Suprapubic skin (tissue), 4 donors: ENCODE measurements around the gene RGS6. TPM values are rescaled to one million over a fixed set of nuclear protein-coding genes. Genes with fewer than 3 reads are reported as not detected.

Experiments
- DNase-seq, 2 donors: peaks; one replicate each; pipeline ENCODE4 v3.0.0-alpha.2; 2019; ENCODE audit warnings: low spot score in 2 of 2
- H3K27ac ChIP-seq: fragments of 200-600 bp; sonication (generic); one replicate; pipeline ENCODE4 v1.5.1; 2019
- H3K27me3 ChIP-seq: fragments of 200-600 bp; sonication (generic); one replicate; pipeline ENCODE4 v1.5.1; 2019
- H3K36me3 ChIP-seq: fragments of 200-600 bp; sonication (generic); one replicate; pipeline ENCODE4 v1.5.1; 2019
- H3K4me1 ChIP-seq: fragments of 200-600 bp; sonication (generic); one replicate; pipeline ENCODE4 v1.5.1; 2019
- H3K4me3 ChIP-seq: fragments of 200-600 bp; sonication (generic); one replicate; pipeline ENCODE4 v1.5.1; 2019; ENCODE audit warnings: mild to moderate bottlenecking
- H3K9me3 ChIP-seq: fragments of 200-600 bp; sonication (generic); one replicate; pipeline ENCODE4 v1.5.1; 2019
- CTCF ChIP-seq, 2 donors: fragments of 200-600 bp in 1 of 2; fragments of 450-650 bp in 1 of 2; sonication (generic) in 1 of 2; IDR thresholded peaks; one replicate each; pipeline ENCODE4 v1.5.1; 2016 to 2019; ENCODE audit warnings: antibody characterized with exemption in 2 of 2, mild to moderate bottlenecking in 1 of 2, moderate library complexity in 1 of 2
- EP300 ChIP-seq: sonication (generic); formaldehyde crosslinking; IDR thresholded peaks from one replicate; pipeline ENCODE4 v1.6.1; 2017; ENCODE audit warnings: antibody characterized with exemption
- POLR2A ChIP-seq, 2 donors: fragments of 450-650 bp; IDR thresholded peaks; one replicate each; pipeline ENCODE4 v1.6.1; 2017; ENCODE audit warnings: antibody characterized with exemption in 2 of 2, mild to moderate bottlenecking in 2 of 2, moderate library complexity in 2 of 2
- POLR2AphosphoS5 ChIP-seq, 3 donors: sonication (generic); formaldehyde crosslinking; IDR thresholded peaks; one replicate each; pipeline ENCODE4 v1.6.1; 2017; ENCODE audit warnings: antibody characterized with exemption in 3 of 3
- WGBS: methylation state at CpG from one replicate; pipeline ENCODE4 v1.1.5; 2018; 5-methylcytosine and 5-hydroxymethylcytosine counted together
- total RNA-seq, 4 donors: library from RNA; depleted of rRNA; stranded (reverse); fragments of >200 nt; gene quantifications; one replicate each; pipeline ENCODE4 v1.1.0, GENCODE V29; 2016

The RGS6 gene
- total RNA-seq, 4 donors from 2014 or later: 0.08 to 4.4 (median 1.0) TPM

DNA sequence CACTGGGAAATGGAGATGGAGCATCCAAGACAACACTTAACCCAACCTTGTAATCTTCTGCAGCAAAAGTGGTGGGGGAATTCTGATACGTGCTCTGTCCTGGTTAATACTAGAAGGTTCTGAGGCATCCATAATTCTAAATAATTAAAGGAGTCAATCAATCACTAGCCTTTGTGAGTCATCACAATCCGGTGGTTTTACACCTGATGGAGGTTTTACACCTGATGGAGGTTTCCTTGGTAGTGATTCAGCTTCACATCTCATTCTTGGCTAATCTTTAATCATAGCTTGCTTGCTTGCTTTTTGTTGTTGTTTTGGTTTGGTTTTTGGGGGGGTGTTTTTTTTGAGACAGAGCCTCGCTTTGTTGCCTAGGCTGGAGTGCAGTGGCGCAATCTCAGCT lies 618.3 kb downstream of the RGS6 start:
- Histone ChIP-seq H3K9me3 (no peaks in the 10 kb centered on the region), H3K4me3 (no peak overlapping the region), H3K4me1 (peaks cover under 1% of the 10 kb centered on the region), H3K27me3 (peaks cover 15% of the 10 kb centered on the region), H3K27ac (no peak overlapping the region), H3K36me3 (no peaks in the 10 kb centered on the region)
- WGBS: 81% methylated on average over 4 of the region's 4 CpGs
- TF ChIP-seq CTCF (IDR thresholded peaks at IDR 0.05) (no peak), POLR2AphosphoS5 (IDR thresholded peaks at IDR 0.05) (no peak), EP300 (no peak), POLR2A (IDR thresholded peaks at IDR 0.05) (no peak)
- DNase-seq: no peak

- no peak overlapping the region for H3K27ac ChIP-seq
- no peak for TF ChIP-seq POLR2AphosphoS5 (IDR thresholded peaks at IDR 0.05)
- no peak for TF ChIP-seq EP300
- no peak for TF ChIP-seq CTCF (IDR thresholded peaks at IDR 0.05)
- no peak for TF ChIP-seq POLR2A (IDR thresholded peaks at IDR 0.05)
- WGBS: 71% methylated on average over 5 of the region's 5 CpGs
These were observed 620.0 kb downstream of the RGS6 start for GRCh38 chr14:72552236-72552635.

DNA sequence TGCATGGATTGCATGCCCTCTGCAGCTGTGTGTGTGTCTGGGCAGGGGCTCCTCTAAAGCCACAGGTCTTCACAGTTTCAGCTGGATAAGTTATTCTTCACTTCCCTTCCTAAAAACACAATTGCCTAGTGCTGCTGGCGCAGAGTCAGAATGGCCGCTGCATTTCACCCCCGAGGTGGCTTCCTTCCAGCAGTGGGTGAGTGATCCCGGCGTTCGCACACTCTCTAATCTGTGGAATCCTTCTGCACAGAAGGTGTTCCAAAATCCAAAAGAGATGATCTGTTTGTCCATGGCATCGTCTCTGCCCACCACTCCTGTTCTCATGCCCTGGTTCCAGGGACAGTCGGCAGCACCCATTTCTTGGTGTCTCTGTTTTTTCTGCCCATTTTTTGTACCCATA lies 620.9 kb downstream of the RGS6 start:
- Histone ChIP-seq H3K9me3 (no peaks in the 10 kb centered on the region), H3K27ac (no peak overlapping the region), H3K4me3 (no peak overlapping the region), H3K36me3 (no peaks in the 10 kb centered on the region), H3K4me1 (no peaks in the 10 kb centered on the region), H3K27me3 (peaks cover 18% of the 10 kb centered on the region)
- WGBS: 61% methylated on average over 8 of the region's 8 CpGs
- no peak for DNase-seq
- TF ChIP-seq CTCF (IDR thresholded peaks at IDR 0.05): no peak

More at GRCh38 chr14:72552236-72552635, 620.0 kb downstream of the RGS6 start:
- DNase-seq: no peak
- H3K9me3 ChIP-seq: no peaks in the 10 kb centered on the region
- no peaks in the 10 kb centered on the region for H3K4me1 ChIP-seq
- H3K27me3 ChIP-seq: peaks cover 15% of the 10 kb centered on the region
- H3K36me3 ChIP-seq: no peaks in the 10 kb centered on the region
- H3K4me3 ChIP-seq: no peak overlapping the region

GRCh38 chr14:72553656-72554055 lies 621.4 kb downstream of the RGS6 start:
- Histone ChIP-seq H3K9me3 (no peaks in the 10 kb centered on the region), H3K27me3 (peaks cover 18% of the 10 kb centered on the region), H3K27ac (no peak overlapping the region), H3K4me3 (no peak overlapping the region), H3K4me1 (no peaks in the 10 kb centered on the region), H3K36me3 (no peaks in the 10 kb centered on the region)
- 43% methylated on average over 5 of the region's 5 CpGs for WGBS
- no peak for DNase-seq
- TF ChIP-seq POLR2AphosphoS5 (IDR thresholded peaks at IDR 0.05): no peak
- no peak for TF ChIP-seq EP300
- TF ChIP-seq CTCF (IDR thresholded peaks at IDR 0.05): no peak
- no peak for TF ChIP-seq POLR2A (IDR thresholded peaks at IDR 0.05)

GRCh38 chr14:72554401-72554800 lies 622.2 kb downstream of the RGS6 start:
- H3K27ac ChIP-seq: no peak overlapping the region
- TF ChIP-seq POLR2AphosphoS5 (IDR thresholded peaks at IDR 0.05) (no peak), CTCF (IDR thresholded peaks at IDR 0.05) (no peak), EP300 (no peak), POLR2A (IDR thresholded peaks at IDR 0.05) (no peak)
- no peak for DNase-seq
- 83% methylated on average over 4 of the region's 4 CpGs for WGBS
- no peaks in the 10 kb centered on the region for H3K36me3 ChIP-seq
- H3K9me3 ChIP-seq: no peaks in the 10 kb centered on the region
- peaks cover 5% of the 10 kb centered on the region for H3K4me1 ChIP-seq
- H3K27me3 ChIP-seq: peaks cover 17% of the 10 kb centered on the region
- no peak overlapping the region for H3K4me3 ChIP-seq
